Activated naive CD4-positive, alpha-beta T cell treated with Interleukin-2 at 50 U/mL for 16 hours (primary cell): ENCODE data around the gene CFAP298.
"Not testable (repeated sequence)": the region's sequence is repeated elsewhere in the genome, so short reads cannot be mapped to it uniquely, and the experiment has no call there.

Experiments
- DNase-seq: peaks from one replicate; pipeline ENCODE4 v3.0.0-alpha.2; 2020

CFAP298 gene

DNA sequence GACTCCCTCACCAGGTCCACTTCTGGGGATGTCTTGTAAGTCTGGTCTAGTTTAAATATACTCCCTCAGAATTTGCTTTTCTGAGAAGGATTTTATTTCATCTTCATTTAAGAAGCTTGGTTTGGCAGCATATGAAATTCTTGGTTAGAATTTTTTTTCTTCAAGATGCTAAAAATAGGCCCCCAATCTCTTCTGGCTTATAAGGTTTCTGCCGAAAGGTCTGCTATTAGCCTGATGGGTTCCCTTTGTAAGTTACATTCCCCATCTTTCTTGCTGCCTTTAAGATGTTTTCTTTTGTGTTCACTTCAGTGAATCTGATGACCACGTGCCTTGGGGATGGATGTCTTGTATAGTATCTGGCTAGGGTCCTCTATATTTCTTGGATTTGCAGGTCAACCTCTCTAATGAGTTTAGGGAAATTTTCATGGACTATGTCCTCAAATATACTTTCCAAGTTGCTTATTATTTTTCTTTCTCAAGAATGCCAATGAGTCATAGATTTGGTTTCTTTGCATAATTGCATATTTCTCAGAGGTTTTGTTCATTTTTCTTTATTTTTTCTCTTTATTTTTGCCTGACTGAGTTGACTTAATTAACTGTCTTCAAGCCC, 46.2 kb downstream of the CFAP298 start:
- no peak for DNase-seq

DNA sequence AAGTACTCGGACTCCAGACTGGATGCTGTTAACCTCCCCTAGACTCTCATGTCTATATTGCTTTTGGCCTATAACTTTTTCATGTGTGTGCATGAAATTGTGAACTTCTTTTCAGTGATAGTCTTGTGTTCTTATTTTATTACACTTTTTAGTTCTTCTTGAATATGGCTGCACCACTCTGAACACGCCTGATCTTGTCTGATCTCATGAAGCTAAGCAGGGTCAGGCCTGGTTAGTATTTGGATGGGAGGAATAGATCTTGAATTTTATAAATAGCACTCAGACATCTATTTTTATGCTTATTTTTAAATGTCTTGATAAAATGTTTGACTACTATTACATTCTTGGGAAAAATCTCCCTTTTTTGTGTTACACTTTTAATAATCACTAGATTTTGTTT, 49.3 kb downstream of the CFAP298 start:
- DNase-seq = no peak

DNA sequence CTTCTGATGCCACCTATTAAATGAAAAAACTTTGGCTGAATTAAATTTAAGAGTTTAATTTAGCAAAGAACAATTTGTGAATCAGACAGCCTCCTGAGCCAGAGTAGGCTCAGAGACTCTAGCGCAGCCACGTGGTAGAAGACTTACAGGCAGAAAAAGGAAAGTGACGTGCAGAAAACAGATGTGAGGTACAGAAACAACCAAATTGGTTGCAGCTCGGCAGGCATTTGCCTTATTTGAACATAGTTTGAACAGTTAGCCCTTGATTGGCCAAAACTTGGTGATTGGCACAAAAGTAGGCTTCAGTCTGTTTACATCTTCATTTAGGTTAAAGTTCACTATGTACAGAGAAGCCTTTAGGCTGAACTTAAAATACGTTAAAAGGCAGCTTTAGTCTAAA, 49.8 kb downstream of the CFAP298 start:
- no peak for DNase-seq

DNA sequence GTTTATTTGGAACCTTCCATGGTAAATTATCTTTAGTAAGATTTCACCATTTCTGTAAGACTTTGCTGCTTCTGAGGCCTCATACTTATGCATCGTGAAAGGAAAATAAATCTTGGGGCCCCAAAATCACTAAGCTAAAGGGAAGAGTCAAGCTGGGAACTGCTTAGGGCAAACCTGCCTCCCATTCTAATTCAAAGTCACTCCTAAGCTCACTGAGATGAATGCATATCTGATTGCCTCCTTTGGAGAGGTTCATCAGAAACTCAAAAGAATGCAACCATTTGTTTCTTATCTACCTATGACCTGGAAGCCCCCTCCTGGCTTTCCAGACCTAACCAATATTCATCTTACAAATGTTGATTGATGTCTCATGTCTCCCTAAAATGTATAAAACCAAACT, 50.7 kb downstream of the CFAP298 start:
- DNase-seq = not testable (repeated sequence)

DNA sequence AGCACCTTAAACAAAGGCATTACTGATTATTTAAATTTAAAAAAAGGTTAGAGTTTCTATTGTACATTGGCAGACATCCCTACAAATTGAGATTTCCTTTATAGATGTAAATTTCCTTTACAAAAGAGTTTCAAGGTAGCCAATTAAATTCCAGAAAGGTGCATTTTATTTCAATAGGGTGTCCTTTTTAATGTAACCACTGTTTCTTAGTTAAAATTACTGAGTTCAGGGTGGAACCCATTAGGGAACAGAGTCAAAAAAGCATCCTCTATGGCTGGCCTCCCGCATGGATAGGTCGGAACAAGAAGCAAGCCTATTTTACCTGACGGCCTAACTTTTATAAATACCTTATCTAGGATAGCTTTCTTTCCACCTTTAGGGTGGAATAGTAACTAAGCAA, 51.3 kb downstream of the CFAP298 start:
- no peak for DNase-seq

DNA sequence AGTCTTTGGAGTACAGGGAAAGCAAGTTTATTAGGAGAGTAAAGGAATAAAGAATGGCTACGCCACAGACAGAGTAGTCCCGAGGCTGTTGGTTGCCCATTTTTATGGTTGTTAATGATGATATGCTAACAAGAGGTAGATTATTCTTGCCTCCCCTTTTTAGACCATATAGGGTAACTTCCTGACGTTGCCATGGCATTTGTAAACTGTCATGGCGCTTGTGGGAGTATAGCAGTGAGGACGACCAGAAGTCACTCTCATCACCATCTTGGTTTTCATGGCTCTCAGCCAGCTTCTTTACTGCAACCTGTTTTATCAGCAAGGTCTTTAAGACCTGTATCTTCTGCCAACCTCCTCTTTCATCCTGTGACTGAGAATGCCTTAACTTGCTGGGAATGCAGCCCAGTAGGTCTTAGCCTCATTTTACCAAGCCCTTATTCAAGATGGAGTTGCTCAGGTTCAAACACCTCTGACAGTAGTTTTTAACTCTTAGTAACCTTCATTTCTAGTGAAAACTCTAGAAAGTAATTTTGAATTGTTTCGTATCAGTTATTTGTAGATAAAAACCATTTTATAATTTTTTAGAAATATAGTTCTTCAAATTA, 53.1 kb downstream of the CFAP298 start:
- DNase-seq = no peak

DNA sequence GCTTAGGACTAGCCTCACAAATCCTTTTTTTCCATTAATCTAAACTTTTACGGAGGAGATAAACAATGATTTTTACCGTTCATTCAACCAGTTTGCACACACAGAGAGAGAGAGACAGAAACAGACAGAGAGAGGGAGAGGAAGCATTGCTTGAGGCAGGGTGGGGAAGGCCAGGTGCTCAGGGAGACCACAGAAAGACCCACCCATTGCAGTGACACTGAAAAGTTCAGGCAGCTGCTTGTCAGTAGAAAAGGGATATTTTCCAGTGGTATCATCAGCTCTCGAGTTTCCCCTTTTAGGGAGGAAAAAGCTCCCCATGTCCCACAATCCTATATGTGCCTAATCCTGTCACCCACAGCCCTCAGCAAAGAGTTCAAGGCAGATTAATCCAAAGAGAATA, 54.1 kb downstream of the CFAP298 start:
- DNase-seq = no peak

DNA sequence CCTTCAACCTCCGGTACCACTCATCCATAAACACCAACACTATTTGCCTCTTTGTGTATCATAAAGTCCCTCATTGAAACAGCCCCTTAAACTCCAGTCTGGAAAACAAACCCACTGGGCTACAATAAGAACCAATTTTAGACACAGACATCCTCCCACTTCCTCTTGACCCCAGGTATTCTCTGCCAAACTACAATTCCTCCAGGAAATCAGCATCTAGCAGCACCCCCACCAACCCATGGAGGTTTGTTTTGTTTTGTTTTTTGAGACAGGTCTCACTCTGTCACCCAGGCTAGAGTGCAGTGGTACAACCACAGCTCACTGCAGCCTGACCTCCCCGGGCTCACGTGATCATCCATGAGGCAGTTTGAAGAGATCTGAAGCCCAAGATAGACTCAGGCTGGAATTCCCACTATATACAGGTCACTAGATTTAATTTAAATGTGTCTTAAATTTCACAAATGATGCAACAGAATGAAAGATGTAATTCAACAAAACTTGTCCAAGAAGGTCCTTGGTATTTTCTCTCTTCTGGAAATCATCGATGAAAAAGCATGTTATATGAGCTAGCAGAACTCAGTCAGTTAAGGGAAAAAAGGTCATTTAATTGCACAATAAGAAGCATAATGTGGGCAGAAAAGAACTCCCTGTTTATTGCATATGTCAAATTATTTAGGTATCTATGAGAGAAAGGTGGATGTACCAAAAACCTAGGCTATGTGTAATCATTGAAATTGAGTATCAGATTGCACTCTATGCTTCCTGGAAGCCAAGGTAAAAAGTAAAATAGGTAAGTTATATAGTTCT, 57.1 kb downstream of the CFAP298 start:
- no peak for DNase-seq

DNA sequence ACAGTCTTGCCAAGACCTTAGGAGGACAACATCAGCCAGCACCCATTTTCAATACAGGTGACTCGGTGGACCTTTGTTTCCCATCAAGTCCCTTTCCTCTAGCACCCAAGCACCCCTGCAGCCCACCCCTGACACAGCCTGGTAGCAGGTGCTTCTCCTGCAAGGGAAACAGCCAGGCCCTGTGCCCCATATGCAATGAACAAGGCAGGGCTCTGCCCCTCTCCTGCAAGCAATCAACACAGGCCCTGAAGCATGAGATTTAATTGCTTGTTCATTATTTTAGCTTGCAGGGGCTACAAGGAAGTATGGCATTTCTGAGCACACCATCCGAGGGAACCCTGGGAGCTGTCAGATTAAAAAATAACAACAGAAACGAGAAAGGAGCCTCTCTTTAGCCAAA, 62.3 kb downstream of the CFAP298 start:
- no peak for DNase-seq

DNA sequence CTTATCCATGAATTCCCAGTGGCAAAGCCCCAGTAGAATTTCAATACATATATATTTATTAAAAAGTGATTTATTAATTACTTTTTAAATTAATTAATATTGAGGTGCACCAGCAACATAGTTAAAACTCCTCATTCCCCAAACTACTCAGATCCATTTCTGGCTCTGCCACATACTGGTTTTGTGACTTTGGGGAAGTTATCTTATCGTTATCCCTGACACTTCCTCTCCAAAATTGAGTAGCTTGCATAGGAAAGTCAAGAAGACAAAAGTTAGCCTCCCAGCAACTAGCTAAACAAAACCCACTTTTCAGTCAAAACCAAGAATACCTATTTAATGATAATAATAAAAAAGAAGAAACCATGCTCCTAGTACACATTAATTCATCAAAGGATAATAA, 62.7 kb downstream of the CFAP298 start:
- DNase-seq = no peak
